CD4-positive, alpha-beta T cell treated with Interleukin-15 for 1 hour (primary cell): Measurements from ENCODE around the gene RDH16.
"Not testable (repeated sequence)": the region's sequence is repeated elsewhere in the genome, so short reads cannot be mapped to it uniquely, and the experiment has no call there.

Source experiments
- DNase-seq: peaks from one replicate; pipeline ENCODE4 v3.0.0-alpha.2; 2020

RDH16 gene

DNA sequence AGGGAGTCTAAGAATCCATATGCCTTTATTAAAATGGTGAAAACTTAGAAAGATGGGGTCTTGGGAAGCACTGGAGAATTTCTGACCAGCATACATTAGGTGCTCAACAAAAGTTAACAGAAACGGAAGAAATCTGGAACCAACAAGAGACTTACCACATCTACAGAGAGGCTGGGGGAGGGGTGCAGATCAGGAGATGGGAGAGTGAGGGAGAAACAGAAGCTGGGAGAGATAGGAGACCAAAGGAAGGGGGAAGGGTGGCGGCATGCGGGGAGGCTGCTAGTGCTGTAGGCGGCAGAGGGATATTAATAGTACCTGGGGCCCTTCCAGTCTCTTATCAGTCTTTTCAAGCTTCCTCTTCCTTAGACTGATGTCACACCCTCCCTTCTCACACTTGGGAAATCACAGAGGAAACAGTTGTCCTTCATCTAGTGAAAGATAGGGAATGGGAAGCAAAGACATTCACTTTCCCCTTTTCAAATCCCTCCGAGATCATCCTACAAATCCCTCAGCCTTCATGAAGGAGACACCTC lies 30.9 kb upstream of the RDH16 start:
- no peak for DNase-seq

- DNase-seq = peak; percentile 68
Observed at GRCh38 chr12:56987551-56988053, 30.2 kb upstream of the RDH16 start.

GRCh38 chr12:56987011-56987410 lies 29.6 kb upstream of the RDH16 start:
- no peak for DNase-seq

GRCh38 chr12:56985714-56986113 lies 28.3 kb upstream of the RDH16 start:
- not testable (repeated sequence) for DNase-seq

DNA sequence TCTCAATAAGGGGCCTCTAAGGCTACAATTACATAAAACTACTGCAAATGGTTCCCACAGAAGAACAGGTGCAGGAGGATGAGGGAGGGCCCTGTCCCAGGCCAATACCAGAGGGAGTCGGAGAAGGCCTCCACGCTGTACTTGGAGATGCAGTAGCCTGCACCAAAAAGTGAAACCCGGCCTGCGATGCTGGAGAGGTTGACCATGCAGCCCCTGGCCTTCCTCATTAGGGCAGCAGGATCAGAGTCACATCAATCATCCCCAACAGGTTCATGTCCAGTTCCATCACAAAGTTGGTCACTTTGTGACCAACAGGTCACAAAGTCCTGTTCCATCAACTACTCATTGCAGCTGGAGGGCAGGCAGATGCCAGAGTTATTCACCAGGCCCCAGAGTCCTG lies 26.0 kb upstream of the RDH16 start:
- no peak for DNase-seq

GRCh38 chr12:56982578-56983236 lies 25.3 kb upstream of the RDH16 start:
- DNase-seq = not testable (repeated sequence)

- no peak for DNase-seq
Observed at GRCh38 chr12:56980941-56981530, 23.6 kb upstream of the RDH16 start.

DNA sequence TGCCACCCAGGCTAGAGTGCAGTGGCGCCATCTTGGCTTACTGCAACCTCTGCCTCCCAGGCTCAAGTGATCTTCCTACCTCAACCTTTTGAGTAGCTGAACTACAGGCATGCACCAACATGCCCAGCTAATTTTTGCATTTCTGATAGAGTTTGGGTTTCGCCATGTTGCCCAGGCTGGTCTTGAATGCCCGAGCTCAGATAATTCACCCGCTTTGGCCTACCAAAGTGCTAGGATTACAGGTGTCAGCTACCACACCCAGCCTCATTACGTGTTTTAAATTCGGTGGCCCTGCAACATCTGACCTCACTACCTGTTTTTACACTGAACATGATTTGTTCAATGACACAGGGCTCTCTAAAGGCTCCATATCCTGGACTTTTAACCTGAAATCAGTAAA lies 22.9 kb upstream of the RDH16 start:
- no peak for DNase-seq

DNA sequence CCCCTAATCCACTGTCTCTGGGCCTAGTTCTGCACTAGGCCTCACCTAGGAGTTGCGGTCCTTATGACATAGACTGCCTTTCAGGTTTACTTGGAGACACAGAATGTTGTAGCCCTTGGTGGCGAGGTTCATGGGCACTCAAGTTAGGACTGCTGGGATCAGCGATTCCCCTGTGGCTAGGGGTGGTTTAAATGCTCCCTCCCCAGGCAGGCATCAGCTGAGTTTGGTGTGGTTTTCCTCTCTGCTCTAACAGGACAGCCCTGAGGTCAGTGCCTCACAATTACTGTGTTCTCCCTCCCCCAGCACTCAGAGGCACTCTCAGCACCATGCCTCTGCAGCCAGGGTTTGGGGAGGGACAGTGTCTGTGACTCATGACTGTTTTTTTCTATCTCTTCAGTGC lies 22.2 kb upstream of the RDH16 start:
- DNase-seq = no peak

DNA sequence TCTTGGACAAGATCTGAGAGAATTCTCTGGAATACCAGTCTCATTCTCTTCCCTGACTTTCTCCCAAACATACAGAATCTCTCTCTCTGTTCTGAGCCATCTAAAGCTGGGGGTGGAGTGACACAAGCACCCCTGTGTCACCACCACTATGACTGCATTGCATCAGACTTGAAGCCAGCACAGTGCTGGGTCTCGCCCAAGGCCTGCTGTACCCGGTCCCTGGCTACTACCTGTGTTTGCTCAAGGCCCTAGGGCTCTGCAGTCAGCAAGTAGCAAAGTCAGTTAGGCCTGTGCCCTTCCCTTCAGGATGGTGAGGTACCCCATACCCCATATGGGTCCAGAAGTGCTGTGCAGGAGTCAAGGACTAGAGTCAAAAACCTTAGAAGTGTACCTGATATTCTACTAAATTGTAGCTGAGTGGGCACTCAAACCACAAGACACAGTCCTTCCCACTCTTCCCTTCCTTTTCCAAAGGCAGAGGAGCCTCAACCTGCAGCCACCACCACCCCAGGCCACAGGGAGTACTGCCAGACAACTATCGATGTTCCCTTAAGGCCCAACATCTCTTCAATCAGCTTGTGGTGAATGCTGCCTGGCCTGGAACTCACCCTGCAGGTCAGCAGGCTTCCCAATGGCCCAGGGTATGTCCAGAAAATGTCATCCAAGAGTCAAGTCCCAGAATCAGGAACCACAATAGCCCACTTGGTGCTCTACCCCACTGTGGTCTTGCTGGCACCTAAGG lies 21.2 kb upstream of the RDH16 start:
- no peak for DNase-seq

DNA sequence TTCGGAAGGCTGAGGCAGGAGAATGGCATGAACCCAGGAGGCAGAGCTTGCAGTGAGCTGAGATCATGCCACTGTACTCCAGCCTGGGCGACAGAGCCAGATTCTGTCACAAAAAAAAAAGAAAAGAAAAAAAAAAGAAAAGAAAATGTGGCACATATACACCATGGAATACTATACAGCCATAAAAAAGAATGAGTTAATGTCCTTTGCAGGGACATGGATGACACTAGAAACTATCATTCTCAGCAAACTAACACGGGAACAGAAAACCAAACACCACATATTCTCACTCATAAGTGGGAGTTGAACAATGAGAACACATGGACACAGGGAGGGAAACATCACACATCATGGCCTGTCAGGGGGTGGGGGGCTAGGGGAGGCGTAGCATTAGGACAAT lies 20.0 kb upstream of the RDH16 start:
- not testable (repeated sequence) for DNase-seq

DNA sequence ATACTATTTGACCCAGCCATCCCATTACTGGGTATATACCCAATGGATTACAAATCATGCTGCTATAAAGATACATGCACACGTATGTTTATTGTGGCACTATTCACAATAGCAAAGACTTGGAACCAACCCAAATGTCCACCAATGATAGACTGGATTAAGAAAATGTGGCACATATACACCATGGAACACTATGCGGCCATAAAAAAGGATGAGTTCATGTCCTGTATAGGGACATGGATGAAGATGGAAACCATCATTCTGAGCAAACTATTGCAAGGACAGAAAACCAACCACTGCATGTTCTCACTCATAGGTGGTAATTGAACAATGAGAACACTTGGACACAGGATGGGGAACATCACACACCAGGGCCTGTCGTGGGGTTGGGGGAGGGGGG lies 16.8 kb upstream of the RDH16 start:
- DNase-seq = not testable (repeated sequence)

DNA sequence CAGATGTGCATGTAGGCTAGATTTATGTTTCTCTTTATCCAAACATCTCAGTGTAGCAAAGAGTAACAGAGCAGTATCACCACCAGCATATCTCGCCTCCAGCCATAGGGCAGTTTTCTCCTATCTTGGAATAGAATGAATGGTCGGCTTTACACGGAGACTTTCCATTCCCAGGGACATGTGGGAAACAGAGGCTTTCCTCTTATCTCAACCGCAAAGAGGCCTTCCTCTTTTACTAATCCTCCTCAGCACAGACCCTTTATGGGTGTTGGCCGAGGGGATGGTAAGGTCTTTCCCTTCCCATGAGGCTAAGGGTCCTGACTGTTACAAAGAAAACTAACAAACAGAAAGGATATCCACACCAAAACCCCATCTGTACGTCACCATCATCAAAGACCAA lies 11.5 kb upstream of the RDH16 start:
- not testable (repeated sequence) for DNase-seq

DNA sequence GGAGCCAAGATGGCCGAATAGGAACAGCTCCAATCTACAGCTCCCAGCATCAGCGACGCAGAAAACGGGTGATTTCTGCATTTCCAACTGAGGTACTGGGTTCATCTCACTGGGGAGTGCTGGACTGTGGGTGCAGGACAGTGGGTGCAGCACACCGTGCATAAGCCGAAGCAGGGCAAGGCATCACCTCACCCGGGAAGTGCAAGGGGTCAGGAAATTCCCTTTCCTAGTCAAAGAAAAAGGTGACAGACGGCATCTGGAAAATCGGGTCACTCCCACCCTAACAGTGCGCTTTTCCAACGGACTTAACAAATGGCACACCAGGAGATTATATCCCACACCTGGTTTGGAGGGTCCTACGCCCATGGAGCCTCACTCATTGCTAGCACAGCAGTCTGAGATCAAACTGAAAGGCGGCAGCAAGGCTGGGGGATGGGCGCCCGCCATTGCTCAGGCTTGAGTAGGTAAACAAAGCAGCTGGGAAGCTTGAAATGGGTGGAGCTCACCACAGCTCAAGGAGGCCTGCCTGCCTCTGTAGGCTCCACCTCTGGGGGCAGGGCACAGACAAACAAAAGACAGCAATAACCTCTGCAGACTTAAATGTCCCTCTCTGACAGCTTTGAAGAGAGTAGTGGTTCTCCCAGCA lies 8.7 kb upstream of the RDH16 start:
- DNase-seq = not testable (repeated sequence)

DNA sequence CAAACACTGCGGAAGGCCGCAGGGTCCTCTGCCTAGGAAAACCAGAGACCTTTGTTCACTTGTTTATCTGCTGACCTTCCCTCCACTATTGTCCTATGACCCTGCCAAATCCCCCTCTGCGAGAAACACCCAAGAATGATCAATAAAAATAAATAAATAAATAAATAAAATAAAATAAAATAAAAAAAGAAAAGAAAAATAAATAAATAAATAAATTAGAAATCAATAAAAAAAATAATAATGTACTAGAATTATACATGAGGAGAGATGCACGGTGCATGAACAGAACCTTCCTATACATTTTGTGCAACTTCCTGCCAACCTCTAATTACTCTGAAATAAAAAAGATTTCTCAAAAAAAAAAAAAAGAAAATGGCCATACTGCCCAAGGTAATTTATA lies 7.7 kb upstream of the RDH16 start:
- not testable (repeated sequence) for DNase-seq

DNA sequence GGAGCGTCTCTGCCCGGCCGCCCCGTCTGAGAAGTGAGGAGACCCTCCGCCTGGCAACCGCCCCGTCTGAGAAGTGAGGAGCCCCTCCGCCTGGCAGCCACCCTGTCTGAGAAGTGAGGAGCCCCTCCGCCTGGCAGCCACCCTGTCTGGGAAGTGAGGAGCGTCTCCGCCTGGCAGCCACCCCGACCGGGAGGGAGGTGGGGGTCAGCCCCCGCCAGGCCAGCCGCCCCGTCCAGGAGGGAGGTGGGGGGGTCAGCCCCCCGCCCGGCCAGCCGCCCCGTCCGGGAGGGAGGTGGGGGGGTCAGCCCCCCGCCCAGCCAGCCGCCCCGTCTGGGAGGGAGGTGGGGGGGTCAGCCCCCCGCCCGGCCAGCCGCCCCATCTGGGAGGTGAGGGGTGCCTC lies 6.1 kb upstream of the RDH16 start:
- DNase-seq = not testable (repeated sequence)

- not testable (repeated sequence) for DNase-seq
Observed at GRCh38 chr12:56962247-56962646, 4.8 kb upstream of the RDH16 start.

- no peak for DNase-seq
Observed at GRCh38 chr12:56958422-56958821, 1.0 kb upstream of the RDH16 start.

DNA sequence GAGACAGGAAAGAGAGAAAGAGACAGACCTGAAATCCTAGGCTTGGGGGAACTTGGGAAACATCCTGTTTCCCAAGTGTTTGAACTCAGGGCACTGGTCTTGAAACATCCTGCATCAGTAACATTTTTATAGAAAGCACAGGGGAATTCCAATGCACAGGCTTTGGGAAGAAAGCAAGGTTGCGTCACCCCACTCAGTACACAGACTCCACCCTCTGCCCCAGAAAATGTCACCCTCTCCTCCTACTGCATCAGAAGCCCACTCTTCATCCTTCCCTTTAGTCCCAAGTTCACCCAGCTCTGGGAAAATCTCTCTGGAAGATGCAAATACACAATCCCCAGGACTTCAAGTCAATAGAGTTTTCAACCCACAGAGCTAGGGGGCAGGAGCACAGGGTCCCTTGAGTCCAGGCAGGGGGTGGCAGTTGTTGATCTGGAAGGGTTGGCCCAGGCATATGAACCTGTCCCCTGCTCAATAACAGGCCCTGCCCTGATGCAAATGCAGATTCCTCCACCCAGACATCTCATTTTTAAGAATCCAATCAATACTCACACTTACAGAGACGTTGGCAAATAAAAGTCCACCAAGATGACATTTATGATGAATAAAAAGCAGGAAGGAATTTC lies 1.7 kb downstream of the RDH16 start:
- DNase-seq = no peak

DNA sequence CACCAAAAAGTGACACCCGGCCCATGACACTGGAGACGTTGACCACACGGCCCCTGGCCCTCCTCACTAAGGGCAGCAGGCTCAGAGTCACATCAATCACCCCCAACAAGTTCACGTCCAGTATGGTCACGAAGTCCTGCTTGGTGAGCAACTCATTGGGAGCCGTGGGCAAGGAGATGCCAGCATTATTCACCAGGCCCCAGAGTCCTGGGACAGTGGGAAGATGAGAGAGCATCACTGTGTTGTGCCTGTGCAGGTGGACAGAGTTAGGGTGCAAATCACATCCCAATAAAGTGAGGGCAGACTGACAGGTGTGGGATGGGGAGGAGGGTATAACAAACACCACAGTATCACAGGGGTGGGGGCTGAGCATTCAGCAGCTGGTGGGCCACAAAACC lies 2.5 kb downstream of the RDH16 start:
- no peak for DNase-seq

DNA sequence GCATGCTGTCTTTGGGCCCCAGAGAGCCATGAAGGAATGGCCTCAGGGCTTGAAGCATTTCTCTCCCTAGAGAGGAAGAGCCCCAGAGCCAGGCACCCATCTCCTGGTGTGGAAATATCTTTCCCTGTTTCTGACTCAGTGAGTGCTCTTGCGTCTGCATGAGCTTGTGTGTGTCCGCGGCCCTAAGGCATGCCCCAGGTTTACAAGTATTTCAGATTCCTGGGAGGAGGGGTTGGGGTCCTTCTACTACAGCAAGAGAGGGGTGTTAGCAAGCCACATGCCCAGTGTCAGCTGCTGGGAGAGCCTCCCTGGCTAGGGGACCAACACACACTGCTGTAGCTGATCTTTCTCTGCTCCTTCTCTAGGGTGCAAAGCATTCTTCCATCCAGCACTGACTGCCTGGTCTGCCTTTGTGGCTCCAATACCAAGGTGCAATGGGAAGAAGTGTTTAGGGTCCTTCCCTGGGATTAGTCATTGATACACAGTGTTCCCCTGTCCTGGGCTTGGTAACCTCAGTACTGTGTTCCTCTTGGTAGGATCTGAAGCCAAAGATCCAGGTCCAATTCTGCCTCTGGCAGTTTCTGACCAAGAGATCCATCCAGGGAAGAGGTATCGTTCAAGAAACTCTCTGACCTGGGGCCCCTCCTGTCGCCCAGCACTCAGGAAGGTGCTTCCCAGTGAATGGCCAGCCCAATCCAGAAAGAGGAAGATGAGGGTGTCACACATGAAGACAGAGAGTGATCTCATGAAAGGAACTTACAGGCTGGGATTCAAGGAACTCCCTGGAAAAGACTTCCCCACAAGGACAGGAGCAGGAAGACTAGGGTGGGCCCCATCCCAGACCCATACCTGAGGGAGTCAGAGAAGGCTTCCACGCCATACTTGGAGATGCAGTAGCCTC lies 3.1 kb downstream of the RDH16 start:
- DNase-seq = no peak

- DNase-seq = no peak
Observed at GRCh38 chr12:56953314-56953713, 4.1 kb downstream of the RDH16 start.
